HG02981 (cell line): Measurements from ENCODE around the gene CPN2.

ENCODE experiments used
- ATAC-seq: cut with Tn5 transposase; IDR thresholded peaks from one replicate; pipeline ENCODE4 v1.9.1; 2021; ENCODE audit warnings: mild to moderate bottlenecking, moderate library complexity; ENCODE audit not compliant: unreplicated experiment

Gene CPN2

DNA sequence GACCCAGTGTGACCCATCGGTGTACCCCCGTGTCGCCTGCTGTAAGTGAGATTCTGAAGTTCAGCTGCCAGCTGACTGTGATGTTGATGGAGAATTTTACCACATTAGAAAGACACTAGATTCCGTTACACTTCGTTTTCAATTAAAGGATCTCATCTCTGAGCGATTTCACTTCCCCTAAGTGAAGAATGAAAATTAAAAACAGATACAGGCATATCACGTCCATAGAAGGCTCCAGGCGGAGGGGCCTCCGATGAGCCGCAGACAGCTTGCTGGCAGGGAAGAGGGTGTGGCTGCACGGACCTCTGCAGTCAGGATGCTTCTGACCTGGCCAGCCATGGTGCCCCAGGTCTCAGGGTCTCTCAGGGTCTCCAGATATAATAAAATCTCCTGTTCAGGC, 6.6 kb upstream of the CPN2 start:
- no peak for ATAC-seq

GRCh38 chr3:194355379-194355778, 4.3 kb upstream of the CPN2 start:
- no peak for ATAC-seq

DNA sequence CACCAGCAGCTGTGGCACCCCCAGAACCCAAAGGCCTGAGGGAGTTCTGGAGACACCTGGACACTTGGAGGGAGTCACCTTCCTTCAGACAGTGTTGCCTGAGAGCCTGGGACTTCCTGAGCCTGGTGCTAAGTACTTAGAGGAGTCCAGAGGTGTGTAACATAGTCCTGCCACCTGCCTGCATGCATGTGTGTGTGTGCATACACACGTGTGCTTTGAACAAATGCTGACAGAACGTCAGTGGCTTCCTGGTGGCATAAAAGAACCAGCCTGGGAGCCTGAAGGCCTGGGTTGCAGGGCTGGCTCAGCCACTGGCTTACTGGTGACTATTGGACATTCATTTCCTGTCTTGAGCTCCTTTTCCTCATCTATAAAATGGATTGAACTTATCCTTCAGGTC, 3.2 kb upstream of the CPN2 start:
- no peak for ATAC-seq

DNA sequence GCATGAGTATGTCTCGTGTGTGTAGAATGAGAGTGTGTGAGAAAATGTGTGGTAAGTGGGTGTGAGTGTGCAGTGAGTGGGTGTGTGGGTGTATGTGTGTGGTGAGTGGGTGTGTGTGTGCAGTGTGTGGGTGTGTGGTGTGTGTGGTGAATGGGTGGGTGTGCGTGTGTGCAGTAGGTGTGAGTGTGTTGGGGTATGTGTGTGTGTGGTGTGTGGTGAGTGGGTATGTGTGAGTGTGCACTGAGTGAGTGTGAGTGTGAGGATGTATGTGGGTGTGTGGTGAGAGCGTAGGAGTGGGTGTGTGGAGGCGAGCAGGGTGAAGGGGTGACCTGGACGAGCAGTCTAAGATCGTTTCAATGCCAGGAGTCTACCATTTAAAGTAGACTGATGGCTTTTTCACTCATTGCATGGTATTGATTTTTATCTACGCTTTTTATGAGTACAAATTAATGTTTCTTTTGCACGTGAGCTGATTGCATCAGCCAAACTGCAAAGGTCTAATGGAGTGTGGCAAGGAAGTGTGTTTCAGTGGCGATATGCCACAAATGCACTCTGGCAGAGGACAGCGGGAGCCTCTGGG, 1.6 kb upstream of the CPN2 start:
- no peak for ATAC-seq

DNA sequence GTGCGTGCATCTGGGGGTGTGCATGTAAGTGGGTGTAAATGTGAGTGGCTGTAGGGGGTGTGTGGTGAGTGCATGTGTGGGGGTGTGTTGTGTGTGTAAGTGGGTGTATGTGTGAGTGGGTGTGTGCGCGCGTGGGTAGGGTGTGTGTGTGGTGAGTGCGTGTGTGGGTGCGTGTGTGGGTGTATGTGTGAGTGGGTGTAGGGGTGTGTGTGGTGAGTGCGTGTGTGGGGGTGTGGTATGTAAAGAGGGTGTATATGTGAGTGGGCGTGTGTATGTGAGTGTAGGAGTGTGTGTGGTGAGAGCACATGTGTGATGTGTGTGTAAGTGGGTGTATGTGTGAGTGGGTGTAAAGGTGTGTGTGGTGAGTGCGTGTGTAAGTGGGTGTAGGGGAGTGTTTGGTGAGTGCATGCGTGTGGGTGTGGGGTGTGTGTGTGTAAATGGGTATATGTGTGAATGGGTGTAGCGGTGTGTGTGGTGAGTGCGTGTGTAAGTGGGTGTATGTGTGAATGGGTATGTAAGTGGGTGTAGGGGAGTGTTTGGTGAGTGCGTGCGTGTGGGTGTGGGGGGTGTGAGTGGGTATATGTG, 916 bp upstream of the CPN2 start:
- no peak for ATAC-seq

- ATAC-seq, result no peak
Observed at GRCh38 chr3:194350726-194351071, 429 bp downstream of the CPN2 start.

GRCh38 chr3:194348354-194348753, 2.8 kb downstream of the CPN2 start:
- no peak for ATAC-seq

DNA sequence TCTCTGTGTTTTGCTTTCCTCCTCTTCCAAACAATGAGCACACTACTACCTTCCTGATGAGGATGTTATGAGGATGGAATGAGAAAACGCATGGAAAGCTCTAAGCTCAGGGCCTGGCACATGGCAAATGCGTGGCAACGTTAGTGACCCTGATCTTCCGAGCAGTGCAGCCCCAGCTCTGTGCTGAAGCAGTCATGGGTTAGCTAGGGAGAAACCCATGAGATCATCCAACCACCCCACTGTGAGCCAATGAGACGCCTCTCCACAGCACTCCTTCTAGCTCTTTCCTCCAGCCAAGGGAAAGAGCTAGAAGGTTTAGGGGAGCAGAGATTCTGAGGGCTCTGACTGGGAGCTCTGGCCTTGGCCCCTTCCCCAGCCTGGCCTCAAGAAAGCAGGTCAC, 4.5 kb downstream of the CPN2 start:
- no peak for ATAC-seq

DNA sequence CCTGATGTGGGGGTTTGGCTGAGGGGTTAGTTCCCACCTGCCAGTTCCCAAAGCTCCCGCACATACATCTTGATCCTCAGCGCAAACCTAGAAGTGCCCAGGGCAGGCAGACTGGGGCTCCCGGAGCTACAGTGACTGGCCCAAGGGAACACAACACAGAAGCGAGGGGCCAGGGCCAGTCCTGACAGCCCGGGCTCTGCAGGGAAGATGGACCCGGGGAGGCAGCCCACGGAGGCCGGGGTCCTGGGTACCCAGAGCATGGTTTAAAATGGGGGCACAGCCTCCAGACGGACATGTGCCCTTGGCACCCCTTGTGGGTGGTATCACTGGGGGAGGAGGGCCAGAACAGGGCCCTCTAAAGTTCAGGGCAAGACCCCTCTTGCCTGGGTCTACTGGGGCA, 5.1 kb downstream of the CPN2 start:
- ATAC-seq, result no peak

- no peak for ATAC-seq
Observed at GRCh38 chr3:194344012-194344411, 7.1 kb downstream of the CPN2 start.

- no peak for ATAC-seq
Observed at GRCh38 chr3:194343561-194343893, 7.6 kb downstream of the CPN2 start.

DNA sequence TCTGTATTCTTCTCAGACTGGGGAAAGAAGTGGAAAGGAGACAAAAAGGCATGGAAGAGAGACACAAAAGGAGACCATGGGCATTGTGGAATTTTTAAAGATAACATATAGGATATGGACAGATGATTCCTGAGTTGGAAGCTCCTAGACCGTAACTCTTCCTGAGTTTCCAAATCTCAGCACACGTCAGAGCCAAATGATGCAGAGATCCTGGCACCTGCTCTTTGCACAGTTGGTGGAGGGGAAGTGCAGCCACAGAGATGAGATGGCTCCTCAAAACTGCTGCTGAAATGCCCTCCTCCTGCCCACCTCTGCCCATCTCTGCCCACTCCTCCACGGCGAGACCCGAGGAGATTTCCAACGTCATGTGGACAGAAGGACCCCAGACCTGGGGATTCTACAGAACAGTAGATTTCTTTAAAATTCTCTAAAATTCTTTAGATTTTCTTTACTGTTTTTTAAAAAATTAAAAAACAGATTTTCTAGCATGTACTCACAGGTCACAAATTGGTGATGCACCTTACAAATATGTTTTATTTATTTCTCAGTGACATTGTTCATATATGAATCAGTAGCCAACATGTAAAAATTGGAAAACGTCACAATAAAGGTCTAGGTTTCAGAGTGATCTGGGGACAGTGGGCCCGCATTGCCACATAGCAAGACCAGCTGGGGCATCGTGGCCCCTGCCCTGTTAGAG, 8.1 kb downstream of the CPN2 start:
- ATAC-seq, result no peak

GRCh38 chr3:194340757-194341400, 10.2 kb downstream of the CPN2 start:
- no peak for ATAC-seq

DNA sequence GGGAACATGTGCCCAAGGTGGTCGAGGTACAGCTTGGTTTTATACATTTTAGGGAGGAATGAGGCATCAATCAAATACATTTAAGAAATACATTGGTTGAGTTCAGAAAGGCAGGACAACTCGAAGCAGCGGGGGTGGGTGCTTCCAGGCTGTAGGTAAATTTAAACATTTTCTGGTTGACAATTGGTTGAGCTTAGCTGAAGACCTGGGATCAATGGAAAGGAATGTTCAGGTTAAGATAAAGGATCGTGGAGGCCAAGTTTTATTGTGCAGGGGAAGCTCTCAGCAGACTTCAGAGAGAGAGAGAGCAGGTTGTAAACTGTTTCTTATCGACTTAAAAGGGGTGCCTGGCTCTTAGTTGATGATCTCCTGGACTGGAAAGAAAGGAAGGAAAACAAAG, 11.3 kb downstream of the CPN2 start:
- no peak for ATAC-seq

DNA sequence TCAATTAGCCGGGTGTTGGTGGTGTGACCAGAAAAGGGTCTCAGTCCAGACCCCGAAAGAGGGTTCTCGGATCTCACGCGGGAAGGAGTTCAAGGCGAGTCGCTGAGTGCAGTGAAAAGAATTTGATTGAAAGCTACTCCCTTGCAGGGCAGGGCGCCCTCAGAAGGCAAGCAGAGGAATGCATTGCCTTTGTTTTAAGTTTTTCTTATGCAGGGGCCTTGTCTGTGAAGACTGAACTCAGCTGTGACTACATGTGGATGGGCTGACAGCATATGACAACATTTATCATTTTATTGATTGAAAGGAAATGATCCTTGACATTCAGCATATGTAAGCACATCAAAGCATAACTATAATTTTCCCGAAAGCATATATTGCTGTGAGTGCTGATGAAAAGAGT, 11.8 kb downstream of the CPN2 start:
- ATAC-seq, result no peak

DNA sequence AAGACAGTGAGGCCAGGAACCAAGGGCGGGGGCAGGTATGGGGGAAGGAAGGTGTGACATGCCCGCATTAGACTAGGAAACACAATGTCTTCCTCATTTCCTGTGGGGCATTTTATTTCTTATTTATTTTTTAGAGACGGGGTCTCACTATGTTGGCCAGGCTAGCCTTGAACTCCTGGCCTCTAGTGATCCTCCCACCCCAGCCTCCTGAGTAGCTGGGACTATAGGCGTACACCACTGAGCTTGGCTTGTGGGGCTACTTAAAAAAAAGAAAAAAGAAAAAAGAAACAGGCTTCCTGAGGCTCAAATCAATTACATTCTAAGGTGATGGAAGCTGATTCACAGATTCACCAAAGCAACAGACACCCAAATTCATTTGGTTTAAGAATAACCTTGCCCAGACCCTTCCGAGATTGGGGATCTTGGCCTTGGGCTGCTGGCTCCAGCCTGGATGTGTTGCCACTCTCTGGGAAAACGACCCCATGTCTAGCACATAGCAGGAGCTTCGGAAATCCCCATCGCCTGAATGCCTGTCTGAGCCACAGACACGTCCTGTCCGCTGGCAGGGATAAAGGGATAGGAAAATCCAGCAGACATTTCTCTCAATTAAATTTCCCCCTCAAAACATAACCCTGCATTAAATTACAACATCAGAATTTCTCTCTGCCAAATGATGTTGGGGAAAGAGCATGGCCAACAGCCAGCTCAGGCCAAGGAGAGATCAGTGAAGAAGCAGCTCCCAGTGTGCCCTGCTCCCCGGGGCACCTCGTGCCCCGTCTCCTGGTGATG, 13.0 kb downstream of the CPN2 start:
- no peak for ATAC-seq

DNA sequence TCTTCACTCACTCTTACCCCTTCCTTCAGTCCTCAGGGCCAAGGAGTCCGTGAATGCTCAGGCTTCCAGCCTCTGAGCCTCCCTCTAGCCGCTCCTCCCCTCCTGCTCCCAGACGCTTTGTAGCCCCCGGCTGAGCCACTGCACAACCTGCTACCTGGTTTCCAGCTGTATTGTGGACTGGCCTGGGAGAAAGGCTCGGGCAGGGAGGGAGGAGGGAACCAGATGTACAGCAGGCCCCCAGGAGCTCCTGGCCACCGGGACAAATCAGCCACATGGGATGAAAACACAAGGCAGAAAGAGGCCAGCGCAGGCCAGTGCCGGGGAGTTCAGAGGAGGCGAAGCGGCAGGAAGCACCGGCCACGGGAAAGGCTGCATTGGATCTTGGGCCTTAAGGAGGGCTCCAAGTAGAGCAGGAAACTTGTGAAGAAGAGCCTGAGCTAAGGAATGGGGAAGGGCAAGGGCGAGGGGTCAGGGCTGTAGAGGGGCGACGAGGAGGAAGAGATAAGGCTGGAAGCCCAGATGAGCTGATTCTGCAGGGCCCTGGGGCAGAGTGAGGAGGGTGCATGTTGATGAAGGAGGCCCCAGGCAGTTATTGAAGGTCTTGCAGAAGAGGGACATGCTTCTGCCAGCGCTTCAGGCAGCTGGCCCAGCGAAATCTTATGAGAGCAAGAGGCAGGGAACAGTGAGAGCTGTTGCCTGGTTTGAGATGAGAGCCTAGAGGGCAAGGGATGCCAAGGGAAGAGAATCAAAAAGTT, 14.3 kb downstream of the CPN2 start:
- ATAC-seq, result no peak

- no peak for ATAC-seq
Observed at GRCh38 chr3:194333981-194334320, 17.2 kb downstream of the CPN2 start.

GRCh38 chr3:194333212-194333980, 17.7 kb downstream of the CPN2 start:
- ATAC-seq, result peak; percentile 87

DNA sequence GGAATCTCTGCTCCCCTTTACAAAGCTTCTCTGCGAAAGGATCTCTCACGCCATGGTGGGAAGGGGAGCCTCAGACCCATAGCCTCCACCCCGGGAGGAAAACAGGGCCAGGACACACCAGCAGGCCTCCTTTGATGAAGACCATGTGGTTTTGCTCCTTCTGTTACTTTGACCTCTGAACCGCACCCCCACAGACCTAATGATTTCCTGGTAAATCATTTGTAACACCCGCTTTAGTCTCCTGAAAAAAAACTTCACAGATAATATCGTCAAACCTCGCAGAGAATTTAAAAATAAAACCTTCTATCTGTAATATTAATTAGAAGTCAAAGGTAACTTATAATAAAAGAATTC, 18.3 kb downstream of the CPN2 start:
- no peak for ATAC-seq
